GM12892 (cell line): ENCODE results near the gene DGKI.

Experiments
- POLR2A ChIP-seq: IDR thresholded peaks from 2 replicates; pipeline ENCODE4 v1.6.1; 2011; ENCODE audit warnings: low read depth, low read length, control low read depth
- POLR2AphosphoS5 ChIP-seq: IDR thresholded peaks from 2 replicates; pipeline ENCODE4 v1.6.1; 2011; ENCODE audit warnings: low read depth, low read length, control low read depth
- TAF1 ChIP-seq: IDR thresholded peaks from 2 replicates; pipeline ENCODE4 v1.6.1; 2011; ENCODE audit warnings: low read depth, mild to moderate bottlenecking, control low read depth, low read length, borderline replicate concordance

- TF ChIP-seq POLR2A (no peak), TAF1 (no peak), POLR2AphosphoS5 (no peak)
These were observed 13.8 kb upstream of the DGKI start for GRCh38 chr7:137860542-137860941.
